Measurements from ENCODE around the gene KRT222.

KRT222 gene

DNA sequence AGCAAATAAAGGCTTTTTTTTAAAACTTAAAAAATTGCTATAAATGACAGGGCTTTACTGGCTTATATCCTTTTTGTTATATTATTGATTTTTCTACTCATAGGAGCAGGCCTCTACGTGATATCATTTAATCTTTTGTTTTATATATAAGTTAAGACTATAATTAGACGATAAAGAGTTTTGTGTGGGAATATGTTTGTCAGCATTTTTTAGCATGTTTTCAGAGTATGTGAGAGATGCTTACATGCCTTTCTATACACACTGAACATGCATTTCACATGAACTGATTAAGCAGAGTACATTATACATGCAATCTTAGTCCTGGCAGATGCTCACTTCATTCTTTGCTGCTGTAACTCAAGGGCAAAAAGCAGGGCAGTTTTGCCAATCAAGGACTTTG is 7.7 kb upstream of the KRT222 start:
- H3K9me3 ChIP-seq, result no peaks in the 10 kb centered on the region
- H3K4me3 ChIP-seq (ENCODE audit: low read depth, low read length), result no peak overlapping the region
- H3K4me1 ChIP-seq, result no peaks in the 10 kb centered on the region
- DNase-seq, result no peak
- peaks cover 93% of the 10 kb centered on the region for H3K27me3 ChIP-seq
- TF ChIP-seq, protein P1, sequence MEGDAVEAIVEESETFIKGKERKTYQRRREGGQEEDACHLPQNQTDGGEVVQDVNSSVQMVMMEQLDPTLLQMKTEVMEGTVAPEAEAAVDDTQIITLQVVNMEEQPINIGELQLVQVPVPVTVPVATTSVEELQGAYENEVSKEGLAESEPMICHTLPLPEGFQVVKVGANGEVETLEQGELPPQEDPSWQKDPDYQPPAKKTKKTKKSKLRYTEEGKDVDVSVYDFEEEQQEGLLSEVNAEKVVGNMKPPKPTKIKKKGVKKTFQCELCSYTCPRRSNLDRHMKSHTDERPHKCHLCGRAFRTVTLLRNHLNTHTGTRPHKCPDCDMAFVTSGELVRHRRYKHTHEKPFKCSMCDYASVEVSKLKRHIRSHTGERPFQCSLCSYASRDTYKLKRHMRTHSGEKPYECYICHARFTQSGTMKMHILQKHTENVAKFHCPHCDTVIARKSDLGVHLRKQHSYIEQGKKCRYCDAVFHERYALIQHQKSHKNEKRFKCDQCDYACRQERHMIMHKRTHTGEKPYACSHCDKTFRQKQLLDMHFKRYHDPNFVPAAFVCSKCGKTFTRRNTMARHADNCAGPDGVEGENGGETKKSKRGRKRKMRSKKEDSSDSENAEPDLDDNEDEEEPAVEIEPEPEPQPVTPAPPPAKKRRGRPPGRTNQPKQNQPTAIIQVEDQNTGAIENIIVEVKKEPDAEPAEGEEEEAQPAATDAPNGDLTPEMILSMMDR (IDR thresholded peaks at IDR 0.05; ENCODE audit: low read depth, low read length), result no peak
- H3K36me3 ChIP-seq, result no peaks in the 10 kb centered on the region

- Histone ChIP-seq H3K9me3 (no peaks in the 10 kb centered on the region), H3K4me3 (ENCODE audit: low read depth, low read length) (no peak overlapping the region), H3K27me3 (peaks cover 90% of the 10 kb centered on the region), H3K4me1 (no peaks in the 10 kb centered on the region), H3K36me3 (no peaks in the 10 kb centered on the region)
- no peak for DNase-seq
- TF ChIP-seq, protein P1 (IDR thresholded peaks at IDR 0.05; ENCODE audit: low read depth, low read length), result no peak
Measured at GRCh38 chr17:40671282-40671681, 6.3 kb upstream of the KRT222 start.

DNA sequence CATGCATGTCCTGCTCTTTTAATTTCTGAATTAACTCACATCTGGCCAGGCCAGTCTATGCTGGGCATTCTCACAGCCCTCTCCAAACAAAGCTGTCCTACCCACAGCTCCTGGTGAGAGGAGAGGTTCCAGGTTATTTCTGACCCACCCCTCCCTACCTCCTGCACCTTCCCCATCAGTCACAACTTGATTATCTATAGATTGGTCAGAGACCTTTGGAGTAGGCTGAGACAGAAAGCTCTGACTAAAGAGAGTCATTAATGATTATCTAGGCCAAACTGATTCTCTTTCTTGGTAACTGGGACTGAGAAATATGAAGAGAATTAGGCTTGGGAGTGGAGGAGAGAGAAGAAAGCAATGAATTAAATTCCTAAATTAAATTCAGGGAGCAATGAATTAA is 1.4 kb upstream of the KRT222 start:
- H3K9me3 ChIP-seq, result no peaks in the 10 kb centered on the region
- TF ChIP-seq, protein P1 (IDR thresholded peaks at IDR 0.05; ENCODE audit: low read depth, low read length), result no peak
- no peaks in the 10 kb centered on the region for H3K4me1 ChIP-seq
- DNase-seq, result no peak
- H3K27me3 ChIP-seq, result peaks cover 91% of the 10 kb centered on the region
- H3K4me3 ChIP-seq (ENCODE audit: low read depth, low read length), result no peak overlapping the region
- H3K36me3 ChIP-seq, result no peaks in the 10 kb centered on the region

GRCh38 chr17:40663252-40663651 is 1.7 kb downstream of the KRT222 start:
- TF ChIP-seq, protein P1 (IDR thresholded peaks at IDR 0.05; ENCODE audit: low read depth, low read length), result no peak
- H3K36me3 ChIP-seq, result no peaks in the 10 kb centered on the region
- no peaks in the 10 kb centered on the region; the same call in 1 of the 2 replicates for H3K9me3 ChIP-seq
- no peak overlapping the region for H3K4me3 ChIP-seq (ENCODE audit: low read depth, low read length)
- DNase-seq, result no peak
- H3K27me3 ChIP-seq, result peaks cover 87% of the 10 kb centered on the region
- no peaks in the 10 kb centered on the region for H3K4me1 ChIP-seq

GRCh38 chr17:40659911-40660310 is 5.1 kb downstream of the KRT222 start:
- H3K36me3 ChIP-seq, result no peaks in the 10 kb centered on the region
- TF ChIP-seq, protein P1 (IDR thresholded peaks at IDR 0.05; ENCODE audit: low read depth, low read length), result no peak
- no peaks in the 10 kb centered on the region for H3K4me1 ChIP-seq
- peaks cover 81% of the 10 kb centered on the region for H3K27me3 ChIP-seq
- H3K4me3 ChIP-seq (ENCODE audit: low read depth, low read length), result no peak overlapping the region
- H3K9me3 ChIP-seq, result no peaks in the 10 kb centered on the region; the same call in 1 of the 2 replicates
- no peak for DNase-seq

DNA sequence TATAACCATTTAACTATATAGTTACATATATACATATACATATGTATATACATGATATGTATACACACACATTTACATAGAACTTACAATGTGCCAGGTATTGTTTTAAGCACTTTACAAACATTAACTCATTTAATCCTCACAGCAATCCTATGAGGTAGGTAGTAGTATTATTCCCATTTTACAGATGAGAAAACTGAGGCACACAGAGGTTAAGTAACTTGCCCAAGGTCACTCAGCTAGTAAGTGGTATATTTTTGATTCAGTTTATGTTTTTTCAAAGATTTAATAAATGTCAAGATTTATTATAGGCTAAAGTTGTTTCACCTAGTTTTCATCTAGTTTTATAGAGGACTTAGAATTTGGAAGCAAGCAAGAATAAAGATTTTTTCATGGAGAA is 6.6 kb downstream of the KRT222 start:
- DNase-seq, result no peak
- H3K36me3 ChIP-seq, result no peaks in the 10 kb centered on the region
- no peaks in the 10 kb centered on the region for H3K4me1 ChIP-seq
- TF ChIP-seq, protein P1 (IDR thresholded peaks at IDR 0.05; ENCODE audit: low read depth, low read length), result no peak
- peaks cover 75% of the 10 kb centered on the region for H3K27me3 ChIP-seq
- H3K9me3 ChIP-seq, result no peaks in the 10 kb centered on the region; the same call in 1 of the 2 replicates
- H3K4me3 ChIP-seq (ENCODE audit: low read depth, low read length), result no peak overlapping the region

Data from BE2C (cell line).